SK-N-SH (cell line): ENCODE measurements around the gene PIAS1.

Source experiments
- CTCF ChIP-seq: fragments of 200-600 bp; sonication (generic); IDR thresholded peaks from 2 replicates; pipeline ENCODE4 v1.6.1; 2017; ENCODE audit warnings: antibody characterized with exemption, mild to moderate bottlenecking, moderate library complexity
- FOXM1 ChIP-seq: IDR thresholded peaks from 2 replicates; pipeline ENCODE4 v1.4.0; 2012; ENCODE audit warnings: low read depth, mild to moderate bottlenecking
- JUND ChIP-seq: IDR thresholded peaks from 2 replicates; pipeline ENCODE4 v1.4.0; 2012
- MAX ChIP-seq: IDR thresholded peaks from 2 replicates; pipeline ENCODE4 v1.4.0; 2012; ENCODE audit warnings: low read depth
- POLR2AphosphoS5 ChIP-seq: IDR thresholded peaks from 2 replicates; pipeline ENCODE4 v1.6.1; 2012; ENCODE audit warnings: low read depth, low read length
- RCOR1 ChIP-seq: fragments of 150-350 bp; IDR thresholded peaks from 2 replicates; pipeline ENCODE4 v1.6.1; 2017; ENCODE audit warnings: antibody characterized with exemption, low read length
- REST ChIP-seq: IDR thresholded peaks from 2 replicates; pipeline ENCODE4 v1.6.1; 2012; ENCODE audit warnings: mild to moderate bottlenecking, low read depth, low read length, moderate library complexity
- YY1 ChIP-seq: IDR thresholded peaks from 2 replicates; pipeline ENCODE4 v1.4.0; 2012; ENCODE audit warnings: low read depth, mild to moderate bottlenecking

- no peak for TF ChIP-seq CTCF
- TF ChIP-seq POLR2AphosphoS5 = no peak
- no peak for TF ChIP-seq MAX
- TF ChIP-seq REST = no peak
- TF ChIP-seq JUND = no peak
- no peak for TF ChIP-seq YY1
- no peak for TF ChIP-seq FOXM1
- no peak for TF ChIP-seq RCOR1
Measured at GRCh38 chr15:68083463-68083862, 29.3 kb downstream of the PIAS1 start.
